ENCODE results near the gene RNF217. TPM values are rescaled to one million over a fixed set of nuclear protein-coding genes. Genes with fewer than 3 reads are reported as not detected.

Gene RNF217
- total RNA-seq, 6 experiments from 2014 or later, result 10.9 to 19.4 (median 14.7) TPM

DNA sequence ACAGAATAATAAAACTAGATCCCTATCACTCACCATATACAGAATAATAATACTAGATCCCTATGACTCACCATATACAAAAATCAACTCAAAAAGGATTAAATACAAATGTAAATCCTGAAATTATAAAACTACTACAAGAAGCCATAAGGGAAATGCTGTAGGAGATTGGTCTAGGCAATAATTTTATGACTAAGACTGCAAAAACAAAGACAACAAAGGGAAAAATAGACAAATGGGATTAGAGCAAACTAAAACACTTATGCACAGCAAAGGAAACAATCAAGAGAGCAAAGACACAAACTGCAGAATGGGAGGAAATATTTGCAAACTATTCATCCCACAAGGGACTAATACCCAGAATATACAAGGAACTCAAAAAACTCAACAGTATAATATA is 4.1 kb upstream of the RNF217 start:
- Mint-ChIP-seq H3K4me3 (no peak overlapping the region), H3K27ac (no peak overlapping the region), H3K4me1 (ENCODE audit: low read depth) (peaks cover 49% of the 10 kb centered on the region), H3K36me3 (ENCODE audit: low read depth) (peaks cover under 1% of the 10 kb centered on the region; the same call in 1 of the 2 replicates), H3K27me3 (ENCODE audit: insufficient read depth) (peaks cover 3% of the 10 kb centered on the region; the same call in 1 of the 2 replicates), H3K9me3 (no peaks in the 10 kb centered on the region)
- TF ChIP-seq, protein P1, sequence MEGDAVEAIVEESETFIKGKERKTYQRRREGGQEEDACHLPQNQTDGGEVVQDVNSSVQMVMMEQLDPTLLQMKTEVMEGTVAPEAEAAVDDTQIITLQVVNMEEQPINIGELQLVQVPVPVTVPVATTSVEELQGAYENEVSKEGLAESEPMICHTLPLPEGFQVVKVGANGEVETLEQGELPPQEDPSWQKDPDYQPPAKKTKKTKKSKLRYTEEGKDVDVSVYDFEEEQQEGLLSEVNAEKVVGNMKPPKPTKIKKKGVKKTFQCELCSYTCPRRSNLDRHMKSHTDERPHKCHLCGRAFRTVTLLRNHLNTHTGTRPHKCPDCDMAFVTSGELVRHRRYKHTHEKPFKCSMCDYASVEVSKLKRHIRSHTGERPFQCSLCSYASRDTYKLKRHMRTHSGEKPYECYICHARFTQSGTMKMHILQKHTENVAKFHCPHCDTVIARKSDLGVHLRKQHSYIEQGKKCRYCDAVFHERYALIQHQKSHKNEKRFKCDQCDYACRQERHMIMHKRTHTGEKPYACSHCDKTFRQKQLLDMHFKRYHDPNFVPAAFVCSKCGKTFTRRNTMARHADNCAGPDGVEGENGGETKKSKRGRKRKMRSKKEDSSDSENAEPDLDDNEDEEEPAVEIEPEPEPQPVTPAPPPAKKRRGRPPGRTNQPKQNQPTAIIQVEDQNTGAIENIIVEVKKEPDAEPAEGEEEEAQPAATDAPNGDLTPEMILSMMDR (IDR thresholded peaks at IDR 0.05), result no peak
- no peak for DNase-seq

DNA sequence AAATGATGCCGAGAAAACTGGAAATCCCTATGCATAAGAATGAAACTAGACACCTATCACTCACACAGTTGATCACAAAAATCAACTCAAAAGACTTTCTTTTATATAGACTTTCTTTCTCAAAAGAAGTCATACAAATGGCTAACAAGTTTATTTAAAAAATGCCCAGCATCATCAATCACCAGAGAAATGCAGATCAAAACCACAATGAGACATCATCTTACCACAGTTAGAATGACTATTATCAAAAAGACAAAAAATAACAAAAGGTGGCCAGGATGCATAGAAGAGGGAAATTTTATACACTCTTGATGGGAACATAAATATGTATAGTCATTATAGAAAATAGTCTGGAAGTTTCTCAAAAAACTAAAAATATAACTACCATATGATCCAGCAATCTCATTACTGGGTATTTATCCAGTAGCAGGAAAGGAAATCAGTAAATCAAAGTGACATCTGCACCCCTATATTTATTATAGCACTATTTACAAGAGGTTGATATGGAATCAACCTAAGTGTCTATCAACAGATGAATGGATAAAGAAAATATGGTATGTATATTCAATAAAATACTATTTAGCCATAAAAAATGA is 3.4 kb upstream of the RNF217 start:
- no peaks in the 10 kb centered on the region for H3K9me3 Mint-ChIP-seq
- DNase-seq, result peak; percentile 76
- H3K4me3 Mint-ChIP-seq, result no peak overlapping the region
- peaks cover 6% of the 10 kb centered on the region for H3K36me3 Mint-ChIP-seq (ENCODE audit: low read depth)
- H3K4me1 Mint-ChIP-seq (ENCODE audit: low read depth), result peaks cover 54% of the 10 kb centered on the region
- H3K27ac Mint-ChIP-seq, result no peak overlapping the region
- TF ChIP-seq, protein P1 (IDR thresholded peaks at IDR 0.05), result no peak
- peaks cover 3% of the 10 kb centered on the region; the same call in 1 of the 2 replicates for H3K27me3 Mint-ChIP-seq (ENCODE audit: insufficient read depth)

DNA sequence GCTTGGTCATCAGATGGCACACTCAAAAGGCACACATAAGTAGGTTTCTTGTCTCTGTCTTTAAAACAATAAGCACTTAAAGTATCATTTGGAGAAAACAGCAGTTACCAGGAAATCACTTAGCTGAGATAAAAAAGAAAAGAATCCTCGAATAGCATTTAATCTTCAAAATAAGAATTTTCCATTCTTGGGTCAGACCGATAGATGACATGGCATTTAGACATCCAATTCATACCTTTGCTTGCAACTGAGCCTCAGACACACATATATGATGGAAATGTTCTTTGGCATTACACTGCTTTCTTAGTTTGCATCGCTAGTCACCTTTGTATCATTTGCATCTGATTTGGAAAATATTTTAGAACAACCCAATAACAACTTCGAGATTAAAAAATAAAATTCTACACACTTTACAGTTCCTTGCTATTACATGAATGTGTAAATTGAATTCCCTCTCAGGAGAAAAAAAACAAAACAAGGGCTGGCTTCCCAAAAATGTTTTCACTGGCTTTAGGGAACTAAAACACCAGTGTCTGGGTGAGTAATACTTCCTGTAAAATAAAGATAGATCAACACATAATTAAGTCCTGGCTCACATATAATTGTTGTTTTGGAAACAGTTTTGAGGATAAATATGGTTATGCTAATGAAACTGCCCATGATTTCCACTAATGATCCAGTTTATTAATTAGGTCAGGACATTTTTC is 1.3 kb upstream of the RNF217 start:
- H3K4me1 Mint-ChIP-seq (ENCODE audit: low read depth), result peaks cover 66% of the 10 kb centered on the region
- H3K36me3 Mint-ChIP-seq (ENCODE audit: low read depth), result peaks cover 12% of the 10 kb centered on the region
- H3K4me3 Mint-ChIP-seq, result peak overlapping the region; percentile 92
- peaks cover 3% of the 10 kb centered on the region; the same call in 1 of the 2 replicates for H3K27me3 Mint-ChIP-seq (ENCODE audit: insufficient read depth)
- peak overlapping the region; percentile 91 for H3K27ac Mint-ChIP-seq
- no peak for DNase-seq
- TF ChIP-seq, protein P1 (IDR thresholded peaks at IDR 0.05), result no peak
- H3K9me3 Mint-ChIP-seq, result no peaks in the 10 kb centered on the region

DNA sequence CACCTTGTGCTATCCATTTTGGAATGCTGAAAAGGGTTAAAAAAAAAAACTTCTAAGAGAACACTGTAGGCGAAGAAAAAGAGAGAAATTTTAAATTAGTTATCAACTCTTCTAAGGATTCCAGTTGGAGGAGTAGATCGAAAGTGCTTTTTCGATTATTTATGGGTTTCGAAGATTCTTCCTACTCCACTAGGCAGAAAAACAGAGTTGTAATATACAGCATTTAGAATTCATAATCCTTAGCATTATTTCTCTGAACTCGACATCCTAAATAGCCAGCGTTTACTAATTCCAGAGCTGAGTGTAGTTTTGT is 817 bp upstream of the RNF217 start:
- Mint-ChIP-seq H3K4me1 (ENCODE audit: low read depth) (peaks cover 71% of the 10 kb centered on the region), H3K27me3 (ENCODE audit: insufficient read depth) (peaks cover 3% of the 10 kb centered on the region; the same call in 1 of the 2 replicates), H3K27ac (peak overlapping the region; percentile 91), H3K9me3 (no peaks in the 10 kb centered on the region), H3K4me3 (peak overlapping the region; percentile 92), H3K36me3 (ENCODE audit: low read depth) (peaks cover 12% of the 10 kb centered on the region)
- DNase-seq, result no peak
- TF ChIP-seq, protein P1 (IDR thresholded peaks at IDR 0.05), result no peak

DNA sequence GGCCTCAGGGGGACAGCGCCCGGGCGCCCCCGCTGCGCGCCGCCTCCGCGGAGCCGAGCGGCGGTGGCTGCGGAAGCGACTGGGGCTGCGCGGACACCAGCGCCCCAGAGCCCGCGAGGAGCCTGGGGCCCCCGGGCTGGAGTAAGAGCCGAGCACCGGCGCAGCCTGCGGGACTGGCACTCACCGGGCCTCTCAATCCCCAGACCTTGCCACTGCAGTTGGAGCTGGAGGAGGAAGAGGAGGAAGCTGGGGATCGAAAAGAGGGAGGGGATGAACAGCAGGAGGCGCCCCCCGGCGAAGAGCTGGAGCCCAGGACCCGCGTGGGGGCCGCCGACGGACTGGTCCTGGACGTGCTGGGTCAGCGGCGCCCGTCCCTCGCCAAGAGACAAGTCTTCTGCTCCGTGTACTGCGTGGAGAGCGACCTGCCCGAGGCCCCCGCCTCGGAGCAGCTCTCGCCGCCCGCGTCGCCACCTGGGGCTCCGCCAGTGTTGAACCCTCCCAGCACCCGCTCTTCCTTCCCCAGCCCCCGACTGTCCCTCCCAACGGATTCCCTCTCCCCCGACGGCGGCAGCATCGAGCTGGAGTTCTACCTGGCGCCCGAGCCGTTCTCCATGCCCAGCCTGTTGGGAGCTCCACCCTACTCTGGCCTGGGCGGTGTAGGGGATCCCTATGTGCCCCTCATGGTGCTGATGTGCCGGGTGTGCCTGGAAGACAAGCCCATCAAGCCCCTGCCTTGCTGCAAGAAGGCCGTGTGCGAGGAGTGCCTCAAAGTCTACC is 590 bp downstream of the RNF217 start:
- peak overlapping the region; percentile 93 for H3K4me3 Mint-ChIP-seq
- peaks cover 12% of the 10 kb centered on the region for H3K36me3 Mint-ChIP-seq (ENCODE audit: low read depth)
- no peaks in the 10 kb centered on the region for H3K9me3 Mint-ChIP-seq
- TF ChIP-seq, protein P1 (IDR thresholded peaks at IDR 0.05), result peak; percentile 40; the same call in 1 of the 2 replicates
- H3K27ac Mint-ChIP-seq, result peak overlapping the region; percentile 92
- DNase-seq, result peak; percentile 7
- H3K27me3 Mint-ChIP-seq (ENCODE audit: insufficient read depth), result peaks cover 2% of the 10 kb centered on the region; the same call in 1 of the 2 replicates
- peaks cover 79% of the 10 kb centered on the region for H3K4me1 Mint-ChIP-seq (ENCODE audit: low read depth)
